ENCODE results near the gene GPR78.

The GPR78 gene, protein sequence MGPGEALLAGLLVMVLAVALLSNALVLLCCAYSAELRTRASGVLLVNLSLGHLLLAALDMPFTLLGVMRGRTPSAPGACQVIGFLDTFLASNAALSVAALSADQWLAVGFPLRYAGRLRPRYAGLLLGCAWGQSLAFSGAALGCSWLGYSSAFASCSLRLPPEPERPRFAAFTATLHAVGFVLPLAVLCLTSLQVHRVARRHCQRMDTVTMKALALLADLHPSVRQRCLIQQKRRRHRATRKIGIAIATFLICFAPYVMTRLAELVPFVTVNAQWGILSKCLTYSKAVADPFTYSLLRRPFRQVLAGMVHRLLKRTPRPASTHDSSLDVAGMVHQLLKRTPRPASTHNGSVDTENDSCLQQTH

DNA sequence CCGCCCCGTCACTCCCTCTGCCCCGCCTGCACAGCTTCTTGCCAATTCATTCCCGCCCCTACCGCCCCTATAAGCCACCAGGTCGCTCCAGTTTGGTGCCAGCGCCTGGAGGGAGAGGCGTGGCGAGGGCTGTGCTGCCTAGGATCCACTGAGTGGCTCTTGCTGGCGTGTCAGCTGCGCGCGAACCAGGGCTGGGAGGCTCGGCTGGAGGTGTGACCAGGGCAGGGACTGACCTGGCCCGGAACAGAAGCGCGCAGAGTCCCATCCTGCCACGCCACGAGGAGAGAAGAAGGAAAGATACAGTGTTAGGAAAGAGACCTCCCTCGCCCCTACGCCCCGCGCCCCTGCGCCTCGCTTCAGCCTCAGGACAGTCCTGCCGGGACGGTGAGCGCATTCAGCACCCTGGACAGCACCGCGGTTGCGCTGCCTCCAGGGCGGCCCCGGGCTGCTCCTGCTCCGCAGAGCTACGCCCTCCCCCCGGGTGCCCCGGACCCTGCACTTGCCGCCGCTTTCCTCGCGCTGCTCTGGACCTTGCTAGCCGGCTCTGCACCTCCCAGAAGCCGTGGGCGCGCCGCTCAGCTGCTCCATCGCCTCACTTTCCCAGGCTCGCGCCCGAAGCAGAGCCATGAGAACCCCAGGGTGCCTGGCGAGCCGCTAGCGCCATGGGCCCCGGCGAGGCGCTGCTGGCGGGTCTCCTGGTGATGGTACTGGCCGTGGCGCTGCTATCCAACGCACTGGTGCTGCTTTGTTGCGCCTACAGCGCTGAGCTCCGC, at the start of gene GPR78:
Gene GPR78, plus strand, starts transcription at position 72 of the 773 bp plus-strand sequence. Its CDS starts 591 bp downstream, at position 663.
- peak; percentile 21 for DNase-seq

DNA sequence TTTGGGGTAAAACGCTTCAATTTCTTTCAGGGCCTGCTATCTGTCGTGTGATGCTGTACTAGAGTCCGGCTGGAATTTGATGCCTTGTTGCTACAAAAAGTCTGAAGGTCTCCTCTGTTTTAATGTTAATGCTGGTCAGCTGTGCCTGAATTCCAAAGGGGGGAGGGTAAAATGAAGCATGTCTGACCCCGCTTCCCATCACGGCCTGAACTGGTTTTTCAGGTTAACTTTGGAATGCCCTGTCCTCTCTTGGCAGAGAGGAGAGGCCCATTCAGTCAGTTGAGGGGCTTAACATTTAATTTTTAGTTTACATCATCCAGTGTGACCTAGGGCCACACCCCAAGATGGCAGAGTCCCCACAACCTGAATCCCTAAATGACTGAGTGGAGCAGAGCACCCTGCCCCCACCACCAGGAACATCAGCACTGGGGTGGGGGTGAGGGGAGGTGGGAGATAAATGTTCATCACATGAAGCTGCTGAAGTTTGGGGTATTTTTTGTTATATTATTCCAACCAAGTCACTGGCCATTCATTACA, 47.9 kb upstream of the GPR78 start:
- no peak for DNase-seq

DNA sequence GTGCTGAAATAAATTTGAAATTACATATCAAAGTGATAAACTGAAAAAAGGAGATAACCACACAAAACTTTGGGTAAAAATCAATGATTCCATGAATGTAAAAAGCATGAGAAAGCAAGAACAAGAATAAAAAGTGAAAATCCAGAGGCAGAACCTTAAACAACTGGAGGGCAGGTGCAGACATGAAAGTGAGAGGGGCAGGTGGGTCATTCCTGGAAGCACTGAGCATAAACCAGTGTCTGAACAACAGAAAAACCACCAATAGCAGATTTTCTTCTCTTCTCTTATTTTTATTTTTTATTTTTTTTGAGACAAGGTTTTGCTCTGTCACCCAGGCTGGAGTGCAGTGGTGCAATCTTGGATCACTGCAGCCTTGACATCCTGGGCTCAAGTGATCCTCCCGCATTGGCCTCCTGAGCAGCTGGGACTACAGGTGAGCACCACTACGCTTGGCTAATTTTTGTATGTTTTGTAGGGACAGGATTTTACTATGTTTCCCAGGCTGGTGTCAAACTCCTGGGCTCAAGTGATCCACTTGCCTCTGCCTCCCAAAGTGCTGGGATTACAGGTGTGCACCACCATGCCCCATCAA, 46.8 kb upstream of the GPR78 start:
- DNase-seq, result no peak

DNA sequence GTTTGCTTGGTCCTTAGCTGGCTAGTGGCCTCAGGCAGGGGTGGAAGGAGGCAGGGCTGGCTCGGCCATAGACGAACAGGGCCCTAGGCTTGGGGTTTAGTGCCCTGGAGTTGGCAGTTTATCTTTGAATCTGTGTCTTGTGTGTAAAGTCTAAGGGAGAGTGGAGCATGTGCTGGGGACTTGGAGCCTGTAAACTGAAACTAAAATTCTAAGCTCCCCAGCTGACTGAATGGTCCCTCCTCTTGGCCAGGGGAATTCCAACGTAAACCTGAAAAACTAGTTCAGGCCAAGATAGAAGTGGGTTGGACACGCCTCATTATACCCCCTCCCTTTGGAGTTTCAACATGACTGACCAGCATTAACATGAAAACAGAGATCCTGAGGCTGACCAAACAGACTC, 46.1 kb upstream of the GPR78 start:
- DNase-seq, result no peak

DNA sequence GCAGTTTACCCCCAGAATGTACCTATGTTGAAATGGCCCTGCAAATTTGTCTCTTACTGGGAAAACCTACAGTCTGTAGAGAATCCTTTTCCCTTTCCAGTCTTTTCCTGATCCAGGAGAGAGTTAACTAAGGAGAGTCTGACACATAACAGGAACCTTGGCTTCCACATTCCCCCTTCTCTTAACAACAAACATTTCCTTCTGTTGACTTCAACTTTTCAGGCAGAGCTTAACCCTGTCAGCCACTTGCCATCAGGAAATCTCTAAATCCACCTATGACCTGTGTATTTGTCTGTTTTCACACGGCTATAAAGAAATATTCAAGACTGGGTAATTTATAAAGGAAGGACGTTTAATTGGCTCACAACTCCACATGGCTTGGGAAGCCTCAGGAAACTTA, 45.6 kb upstream of the GPR78 start:
- no peak for DNase-seq

DNA sequence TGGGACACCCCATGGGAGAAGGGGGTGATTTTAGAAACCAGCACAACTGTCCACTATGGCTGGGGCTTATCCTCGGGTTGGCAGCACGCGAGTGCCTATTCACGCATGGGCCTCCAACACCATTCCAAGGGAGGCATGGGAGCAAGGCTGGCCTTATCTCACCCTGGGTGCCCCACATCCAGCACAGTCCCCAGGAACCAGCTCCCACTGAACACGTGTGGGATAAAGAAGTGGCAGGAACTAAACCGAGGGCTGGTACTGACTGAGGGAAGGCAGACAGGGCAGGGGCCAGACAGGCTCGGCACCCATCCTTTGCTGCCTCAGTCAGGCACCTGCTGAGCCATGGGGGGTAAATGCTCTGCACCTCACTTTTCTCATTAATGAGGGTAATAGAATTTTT, 43.7 kb upstream of the GPR78 start:
- no peak for DNase-seq

DNA sequence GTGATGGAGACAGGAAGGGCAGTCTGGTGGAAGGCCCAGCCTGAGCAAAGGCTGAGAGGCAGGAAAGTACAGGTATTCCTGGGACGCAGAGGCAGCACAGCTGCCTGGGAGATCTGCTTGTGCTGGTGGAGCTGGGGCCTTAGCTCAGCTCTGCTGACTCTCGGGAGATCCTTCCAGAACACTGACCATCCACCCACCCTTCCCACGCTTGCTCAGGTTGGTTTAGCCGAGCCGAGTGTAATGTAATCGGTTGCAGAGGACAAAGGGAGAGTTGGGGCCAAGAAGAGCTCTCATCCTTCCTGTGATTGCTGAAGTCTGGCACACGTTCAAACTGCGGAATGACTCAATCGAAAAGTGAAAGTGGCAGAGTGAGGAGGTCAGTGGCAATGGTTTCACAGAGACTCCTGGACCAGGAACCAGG, 43.1 kb upstream of the GPR78 start:
- DNase-seq, result no peak

DNA sequence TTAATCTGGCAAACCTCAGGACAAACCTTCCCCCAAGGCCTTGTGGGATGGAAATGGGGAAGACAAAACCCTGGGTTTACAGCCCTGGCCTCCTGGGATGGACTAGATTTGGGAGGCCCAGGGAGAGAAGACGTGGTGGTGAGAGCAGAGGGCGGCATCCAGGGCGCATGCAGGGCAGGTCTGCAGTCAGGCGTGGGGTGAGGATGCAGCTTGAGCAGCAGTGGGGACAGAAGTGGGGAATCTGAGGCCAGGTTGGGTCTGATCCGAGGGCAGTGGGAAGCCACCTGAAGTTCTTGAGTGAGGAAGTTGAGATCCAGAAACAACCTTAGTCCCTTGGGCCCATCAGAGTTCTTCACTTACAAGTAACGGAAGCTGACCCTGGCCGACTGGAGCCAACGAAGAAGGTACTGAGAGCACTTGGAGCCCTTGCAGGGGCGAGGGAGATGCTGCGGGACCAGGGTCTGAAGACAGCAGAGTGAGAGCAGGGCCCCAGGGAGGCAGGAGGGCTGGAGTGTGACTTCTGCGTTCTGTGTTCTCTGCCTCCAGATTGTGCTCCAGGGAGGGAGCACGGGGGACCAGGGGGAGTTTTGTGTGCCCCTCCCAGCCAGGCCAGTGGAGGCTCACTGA, 42.0 kb upstream of the GPR78 start:
- DNase-seq, result no peak

DNA sequence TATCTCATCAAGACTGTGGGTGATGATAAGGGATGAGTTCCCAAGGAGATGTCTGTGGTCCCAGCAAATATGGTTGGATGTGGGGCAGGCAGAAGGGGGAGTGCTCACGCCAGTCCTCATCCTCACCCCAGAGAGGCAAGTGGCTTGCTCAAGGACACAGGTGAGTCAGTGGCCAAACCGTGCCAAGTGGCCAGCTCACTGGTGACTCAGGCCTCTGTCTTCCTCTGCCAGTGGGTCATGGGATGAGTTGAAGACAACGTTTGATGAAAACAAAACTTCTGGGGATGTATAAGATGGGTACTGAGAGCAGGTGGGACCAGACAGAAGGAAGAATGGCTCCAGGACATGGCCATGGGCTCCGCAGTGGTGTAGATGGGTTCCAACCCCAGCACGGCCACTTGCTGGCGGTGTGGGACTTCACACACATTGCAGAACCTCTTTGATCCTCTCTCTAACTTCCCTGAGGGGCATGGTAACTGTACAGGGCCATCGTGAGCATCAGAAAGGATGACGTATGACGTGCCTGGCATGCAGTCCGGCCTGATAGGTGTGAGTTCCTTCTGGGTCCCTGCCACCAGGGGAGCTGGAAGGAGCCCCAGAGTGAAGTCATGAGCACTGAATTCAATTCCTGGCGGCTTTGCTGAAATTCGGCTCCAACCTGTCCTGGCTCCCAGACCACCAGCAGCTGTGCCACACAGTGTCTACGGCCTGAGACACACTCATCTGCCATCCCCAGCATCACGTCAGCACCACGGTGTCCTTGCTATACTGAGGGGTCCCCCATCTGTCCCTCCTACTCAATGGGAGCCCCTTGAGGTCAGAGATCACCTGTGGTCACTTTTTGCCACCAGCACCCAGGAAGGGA, 41.3 kb upstream of the GPR78 start:
- no peak for DNase-seq

DNA sequence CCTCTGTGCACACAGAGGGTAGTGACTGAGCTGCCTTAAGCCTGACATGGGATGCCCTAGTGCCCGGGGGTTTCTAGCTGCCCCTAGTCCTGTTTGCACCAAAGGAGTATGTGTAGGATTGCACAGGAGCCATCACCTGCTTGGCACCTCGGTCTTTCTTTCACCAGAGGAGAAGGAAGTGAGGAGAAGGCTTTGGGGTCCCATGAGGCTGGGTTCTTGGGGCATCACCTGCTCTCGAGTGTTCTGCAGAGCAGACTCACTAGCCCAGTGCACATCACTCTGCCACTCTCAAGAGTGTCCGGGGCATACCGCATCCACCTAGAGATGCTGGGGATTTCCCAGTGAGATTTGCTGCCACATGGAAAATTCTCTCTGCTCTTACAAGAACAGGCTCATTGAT, 40.5 kb upstream of the GPR78 start:
- DNase-seq, result no peak

DNA sequence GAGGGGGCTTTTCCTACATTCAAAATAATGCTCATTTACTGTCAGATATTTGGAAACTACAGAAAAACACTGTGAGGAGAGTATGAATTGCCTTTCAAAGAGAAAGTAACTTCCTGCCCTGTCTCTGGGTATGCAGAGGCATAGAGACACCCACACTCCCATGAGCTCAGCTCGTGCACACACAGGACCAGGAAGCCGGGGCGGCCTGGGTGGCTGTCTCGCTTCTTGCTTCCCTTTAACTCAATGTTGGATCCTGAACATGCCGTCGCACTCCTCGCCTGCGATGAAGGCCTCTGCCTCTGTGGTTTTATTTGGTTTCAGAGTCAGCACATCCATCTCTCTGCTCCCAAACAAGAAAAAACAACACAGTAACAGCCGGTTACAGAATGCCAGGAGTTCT, 40.1 kb upstream of the GPR78 start:
- peak; percentile 15 for DNase-seq

DNA sequence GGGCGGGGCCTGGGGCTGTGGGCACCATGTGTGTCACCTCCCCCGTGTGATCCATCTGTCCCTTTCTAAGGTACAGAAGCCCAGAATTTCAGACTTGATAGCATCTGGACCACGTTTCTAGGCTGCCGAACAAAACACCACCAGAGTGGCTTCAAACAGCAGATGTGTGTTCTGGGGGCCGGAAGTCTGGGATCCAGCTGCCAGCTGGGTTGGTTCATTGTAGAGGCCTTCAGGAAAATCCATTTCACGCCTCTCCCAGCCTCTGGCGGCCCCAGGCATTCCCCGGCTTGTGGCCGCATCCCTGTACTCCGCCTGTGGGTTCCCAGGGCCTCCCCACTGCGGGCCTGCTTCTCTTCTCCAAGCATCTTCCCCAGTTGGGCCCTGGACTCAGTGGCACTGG, 39.6 kb upstream of the GPR78 start:
- DNase-seq, result no peak

DNA sequence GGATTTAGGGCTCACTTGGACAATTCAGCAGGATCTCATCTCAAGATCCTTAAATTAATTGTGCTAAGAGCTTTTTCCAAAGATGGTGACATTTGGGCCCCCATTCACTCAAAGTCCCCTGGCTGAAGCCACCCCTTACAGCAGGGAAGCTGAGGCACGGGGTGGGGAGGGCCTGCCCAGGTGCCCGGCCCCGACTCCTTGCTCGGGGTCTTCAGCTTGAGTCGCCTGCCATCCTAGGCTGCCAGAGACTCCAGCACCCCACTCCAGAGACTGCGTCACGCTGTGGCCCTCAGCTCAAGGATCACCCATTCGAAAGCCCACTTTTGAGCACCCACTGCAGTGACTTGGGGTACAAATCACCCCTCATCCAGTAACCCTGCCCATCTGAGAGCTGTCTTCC, 39.2 kb upstream of the GPR78 start:
- no peak for DNase-seq

DNA sequence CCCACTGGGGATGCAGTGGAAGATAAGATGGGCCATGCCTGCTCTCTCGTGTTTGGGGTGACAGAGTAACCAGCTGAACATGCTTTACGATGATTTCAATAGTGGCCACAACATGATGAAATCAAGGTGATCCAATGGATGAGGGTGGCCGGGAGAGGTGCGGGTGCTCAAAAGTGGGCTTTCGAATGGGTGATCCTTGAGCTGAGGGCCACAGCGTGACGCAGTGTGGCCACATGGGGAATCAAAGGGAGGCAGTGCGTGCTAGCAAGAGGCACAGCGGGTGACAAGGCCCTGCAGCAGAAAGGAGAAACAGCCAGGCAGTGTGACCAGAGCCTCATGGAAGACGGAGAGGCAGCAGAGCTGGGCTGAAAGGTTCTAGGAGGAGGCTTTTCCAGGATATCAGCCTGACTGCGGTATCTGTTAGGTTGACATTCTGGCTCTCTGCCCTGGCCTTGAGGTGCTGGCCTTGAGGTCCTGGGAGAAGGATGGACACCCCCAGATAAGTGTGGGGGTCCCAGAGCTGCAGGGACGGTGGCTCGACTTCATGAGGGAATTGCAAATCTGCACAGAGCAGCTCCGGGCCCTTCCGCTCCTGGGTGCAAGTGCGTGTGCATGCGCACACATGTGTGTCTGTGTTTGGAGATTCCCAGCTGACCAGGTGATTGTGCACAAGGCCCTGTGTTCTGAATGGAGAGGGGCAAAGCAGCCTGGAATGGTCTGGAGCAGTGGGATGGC, 38.0 kb upstream of the GPR78 start:
- no peak for DNase-seq

DNA sequence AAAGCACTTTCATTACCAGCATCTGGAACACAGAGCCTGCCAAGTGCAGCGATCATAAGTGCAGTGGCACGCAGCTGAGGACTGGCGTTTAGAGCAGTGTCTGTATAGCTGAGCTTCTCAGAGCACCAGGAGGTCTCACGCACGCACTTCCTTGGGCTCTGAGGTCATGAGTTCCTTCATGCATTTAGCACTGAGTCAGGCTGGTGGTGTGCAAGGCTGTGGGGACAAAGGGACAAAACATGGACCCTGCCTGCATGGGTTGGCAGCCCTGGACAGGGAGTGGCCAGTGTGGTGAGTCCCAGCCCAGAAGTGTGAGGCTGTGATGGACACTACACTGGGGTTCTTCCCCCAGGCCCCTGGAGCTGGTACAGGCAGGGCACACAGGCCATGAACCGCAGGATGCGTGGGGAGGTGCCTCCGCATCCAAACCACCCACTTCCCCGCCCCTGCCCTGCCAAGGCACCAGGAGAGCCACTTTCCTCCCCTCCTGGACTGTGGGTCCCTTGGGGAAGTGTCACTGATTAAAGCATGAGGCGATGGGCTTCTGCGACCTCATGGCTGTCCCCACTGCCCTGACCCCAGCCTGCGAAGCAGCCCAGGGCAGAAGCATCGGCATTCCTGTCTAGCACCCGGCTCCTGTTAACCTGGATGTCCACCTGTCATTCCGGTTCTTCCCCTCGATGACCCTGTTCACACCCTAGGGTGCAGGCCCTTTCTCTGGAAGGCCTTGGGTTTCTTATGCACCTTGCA, 37.2 kb upstream of the GPR78 start:
- no peak for DNase-seq

DNA sequence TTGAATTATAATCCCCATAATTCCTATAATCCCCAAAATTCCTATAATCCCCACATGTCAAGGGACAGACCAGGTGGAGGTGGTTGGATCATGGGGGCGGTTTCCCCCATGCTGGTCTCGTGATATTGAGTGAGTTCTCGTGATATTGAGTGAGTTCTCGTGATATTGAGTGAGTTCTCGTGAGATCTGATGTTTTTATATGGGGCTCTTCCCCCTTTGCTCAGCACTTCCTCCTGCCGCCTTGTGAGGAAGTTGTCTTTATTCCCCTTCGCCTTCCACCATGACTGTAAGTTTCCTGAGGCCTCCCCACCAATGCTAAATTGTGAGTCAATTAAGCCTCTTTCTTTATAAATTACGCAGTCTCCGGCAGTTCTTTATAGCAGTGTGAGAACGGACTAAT, 36.6 kb upstream of the GPR78 start:
- no peak for DNase-seq

DNA sequence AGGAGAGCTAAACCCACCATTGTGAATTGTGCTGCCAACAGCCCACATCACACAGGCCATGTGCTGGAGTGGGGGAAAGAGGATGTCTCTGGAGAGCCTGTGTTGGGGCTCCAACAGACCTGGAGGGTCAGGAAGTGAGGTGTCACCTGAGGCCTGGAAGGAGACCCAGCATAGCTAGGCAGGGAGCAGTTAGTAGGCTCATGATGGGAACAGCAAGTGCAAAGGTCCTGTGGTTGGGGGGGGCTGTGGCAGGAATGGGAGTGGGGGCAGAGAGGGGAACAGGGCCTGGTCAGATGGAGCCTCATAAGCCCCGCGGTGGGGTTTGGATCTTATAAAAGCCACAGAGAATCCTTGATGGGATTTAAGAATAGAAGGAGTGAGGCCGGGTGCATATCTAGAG, 35.9 kb upstream of the GPR78 start:
- DNase-seq, result no peak

DNA sequence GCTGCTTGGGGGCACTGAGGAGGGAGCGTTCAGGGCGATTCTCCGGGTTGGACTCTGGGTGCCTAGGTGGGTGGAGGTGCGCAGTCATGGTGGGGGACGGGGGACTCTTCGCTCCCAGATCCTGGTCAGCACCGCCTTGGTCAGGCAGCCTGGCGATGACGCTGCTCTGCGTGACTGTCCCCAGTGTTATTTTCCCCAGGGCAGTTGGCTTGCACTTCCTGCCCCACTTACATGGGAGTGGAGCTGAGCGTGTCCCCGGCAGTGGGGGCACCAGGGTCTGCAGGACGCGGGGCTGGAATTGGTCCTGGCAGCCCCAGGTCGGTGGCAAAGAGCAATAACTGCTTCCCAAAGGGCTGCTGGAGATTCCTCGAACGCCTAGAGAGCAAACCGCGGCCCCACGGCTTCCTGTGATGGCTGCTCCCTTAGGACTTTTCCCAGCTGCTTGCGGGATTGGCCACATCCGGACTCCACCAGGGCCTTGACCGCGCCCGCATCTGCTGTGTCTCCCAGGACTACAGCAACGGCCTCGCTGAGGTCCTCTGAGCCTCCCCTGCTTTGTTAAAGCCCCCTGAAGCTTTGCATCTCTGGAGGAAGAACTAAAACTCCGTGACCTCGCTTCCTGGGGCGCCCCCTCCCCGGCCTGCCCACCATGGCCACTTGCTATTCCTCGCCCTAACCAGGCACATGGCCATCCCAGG, 35.3 kb upstream of the GPR78 start:
- no peak for DNase-seq

DNA sequence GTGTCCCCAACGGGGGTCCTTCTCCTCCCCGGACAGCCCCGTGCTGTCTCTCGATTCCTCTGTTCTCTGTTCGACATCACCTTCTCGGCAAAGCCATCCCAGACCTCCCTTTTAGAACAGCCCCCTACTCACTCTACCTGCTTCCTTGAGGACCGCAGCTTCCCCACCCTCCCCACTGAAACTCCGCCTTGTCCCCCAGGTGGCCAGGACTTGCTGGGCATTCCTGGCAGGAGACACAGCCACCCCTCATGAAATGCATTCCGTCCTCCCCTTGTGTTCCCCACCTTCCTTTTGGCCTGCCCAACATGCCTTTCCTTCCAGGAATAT, 34.8 kb upstream of the GPR78 start:
- no peak for DNase-seq

DNA sequence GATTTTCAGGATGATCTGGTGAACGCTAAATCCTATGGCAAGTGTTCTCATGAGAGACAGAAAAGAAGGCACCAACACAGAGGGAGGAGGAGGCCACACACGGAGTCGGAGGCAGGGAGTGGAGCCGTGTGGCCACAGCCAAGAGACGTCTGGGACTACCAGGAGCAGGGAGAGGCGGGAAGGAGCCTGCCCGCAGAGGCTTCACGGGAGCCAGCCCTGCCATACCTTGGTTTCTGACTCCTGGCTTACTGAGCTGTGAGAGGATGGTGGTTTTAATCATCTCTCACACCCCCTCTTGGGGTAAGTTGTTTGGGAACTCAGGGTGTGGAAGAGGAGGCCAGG, 33.5 kb upstream of the GPR78 start:
- DNase-seq, result no peak
